ENCODE results near the gene CYS1.
A peak's percentile ranks its signal among the peaks of the same experiment; 100 is the strongest.

CYS1 gene

DNA sequence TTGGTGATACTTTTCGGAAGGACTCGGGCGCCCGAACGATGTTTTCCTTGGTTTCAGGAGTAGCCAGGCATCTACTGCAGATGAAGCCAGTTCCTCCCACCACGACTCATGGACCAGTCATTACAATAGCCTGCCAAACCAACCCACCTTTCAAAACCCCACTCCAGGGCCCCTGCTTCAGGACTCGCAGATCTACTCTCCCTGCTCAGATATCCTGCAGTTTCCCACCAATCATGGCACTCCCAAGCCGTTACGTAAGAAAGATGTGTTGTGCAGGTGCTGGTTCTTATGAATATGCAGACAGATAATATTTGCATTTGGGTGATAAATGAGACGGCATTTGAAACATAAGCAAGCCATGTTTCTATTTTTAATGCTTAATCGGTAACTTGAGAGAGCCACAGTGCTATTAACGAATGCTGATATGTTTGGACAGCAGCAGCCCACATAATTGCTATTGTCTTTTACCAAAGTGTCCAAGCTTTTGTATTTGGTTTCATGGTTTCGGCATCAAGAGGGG is 3.5 kb upstream of the CYS1 start:
- H3K9me3 ChIP-seq (ENCODE audit: insufficient read depth, low read length) = no peaks in the 10 kb centered on the region
- peaks cover 10% of the 10 kb centered on the region; the same call in 1 of the 2 replicates for H3F3A ChIP-seq (ENCODE audit: insufficient read depth)
- no peak for TF ChIP-seq EZH2phosphoT487 (conservative IDR thresholded peaks at IDR 0.05; ENCODE audit: low read length)
- H3K4me2 ChIP-seq (ENCODE audit: low read depth, low read length, poor library complexity, severe bottlenecking) = no peak overlapping the region
- H3K36me3 ChIP-seq (ENCODE audit: low read length) = no peaks in the 10 kb centered on the region
- no peak overlapping the region for H3K9ac ChIP-seq (ENCODE audit: low read length)
- no peaks in the 10 kb centered on the region for H3K27me3 ChIP-seq (ENCODE audit: low read length)
- H2AFZ ChIP-seq (ENCODE audit: low read depth, low read length, severe bottlenecking) = no peak overlapping the region
- H3K27ac ChIP-seq (ENCODE audit: low read depth, low read length) = no peak overlapping the region
- H3K79me2 ChIP-seq (ENCODE audit: insufficient read depth, low read length) = no peaks in the 10 kb centered on the region
- H3K9me2 ChIP-seq (replicated peaks; ENCODE audit: insufficient read depth, low read length) = no peaks in the 10 kb centered on the region
- no peaks in the 10 kb centered on the region for H4K20me1 ChIP-seq (ENCODE audit: low read depth, low read length)
- no peak overlapping the region for H3K4me3 ChIP-seq (ENCODE audit: insufficient read depth, low read length, poor library complexity, severe bottlenecking)

DNA sequence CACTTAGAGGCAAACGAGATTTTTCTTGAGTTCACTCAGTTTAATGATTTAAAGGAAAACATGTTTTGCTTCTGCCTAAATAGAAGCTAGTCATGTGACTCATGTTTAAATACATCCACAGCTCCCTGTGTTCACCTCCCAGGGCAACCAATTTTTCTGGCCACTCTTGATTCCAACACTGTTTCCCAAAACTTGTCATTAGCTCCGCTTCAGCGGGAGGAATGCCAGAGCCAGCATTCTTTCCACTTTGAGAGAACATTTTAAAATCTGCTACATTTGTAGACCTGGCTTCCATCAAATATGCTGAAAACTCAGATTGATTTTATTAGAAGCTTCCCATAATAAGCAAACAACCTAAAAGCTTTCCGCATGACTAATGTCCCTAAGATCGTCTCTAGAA is 2.8 kb upstream of the CYS1 start:
- H3K79me2 ChIP-seq (ENCODE audit: insufficient read depth, low read length) = no peaks in the 10 kb centered on the region
- no peaks in the 10 kb centered on the region for H3K9me3 ChIP-seq (ENCODE audit: insufficient read depth, low read length)
- H3K4me2 ChIP-seq (ENCODE audit: low read depth, low read length, poor library complexity, severe bottlenecking) = peak overlapping the region; percentile 2
- H3K4me3 ChIP-seq (ENCODE audit: insufficient read depth, low read length, poor library complexity, severe bottlenecking) = no peak overlapping the region
- no peak overlapping the region for H3K9ac ChIP-seq (ENCODE audit: low read length)
- H3F3A ChIP-seq (ENCODE audit: insufficient read depth) = peaks cover 12% of the 10 kb centered on the region; the same call in 1 of the 2 replicates
- H2AFZ ChIP-seq (ENCODE audit: low read depth, low read length, severe bottlenecking) = no peak overlapping the region
- no peak overlapping the region; the same call in 1 of the 2 replicates for H3K27ac ChIP-seq (ENCODE audit: low read depth, low read length)
- TF ChIP-seq, protein P1, sequence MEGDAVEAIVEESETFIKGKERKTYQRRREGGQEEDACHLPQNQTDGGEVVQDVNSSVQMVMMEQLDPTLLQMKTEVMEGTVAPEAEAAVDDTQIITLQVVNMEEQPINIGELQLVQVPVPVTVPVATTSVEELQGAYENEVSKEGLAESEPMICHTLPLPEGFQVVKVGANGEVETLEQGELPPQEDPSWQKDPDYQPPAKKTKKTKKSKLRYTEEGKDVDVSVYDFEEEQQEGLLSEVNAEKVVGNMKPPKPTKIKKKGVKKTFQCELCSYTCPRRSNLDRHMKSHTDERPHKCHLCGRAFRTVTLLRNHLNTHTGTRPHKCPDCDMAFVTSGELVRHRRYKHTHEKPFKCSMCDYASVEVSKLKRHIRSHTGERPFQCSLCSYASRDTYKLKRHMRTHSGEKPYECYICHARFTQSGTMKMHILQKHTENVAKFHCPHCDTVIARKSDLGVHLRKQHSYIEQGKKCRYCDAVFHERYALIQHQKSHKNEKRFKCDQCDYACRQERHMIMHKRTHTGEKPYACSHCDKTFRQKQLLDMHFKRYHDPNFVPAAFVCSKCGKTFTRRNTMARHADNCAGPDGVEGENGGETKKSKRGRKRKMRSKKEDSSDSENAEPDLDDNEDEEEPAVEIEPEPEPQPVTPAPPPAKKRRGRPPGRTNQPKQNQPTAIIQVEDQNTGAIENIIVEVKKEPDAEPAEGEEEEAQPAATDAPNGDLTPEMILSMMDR (IDR thresholded peaks at IDR 0.05; ENCODE audit: insufficient read depth, low read length, poor library complexity, severe bottlenecking) = no peak
- TF ChIP-seq EZH2phosphoT487 (conservative IDR thresholded peaks at IDR 0.05; ENCODE audit: low read length) = no peak
- no peaks in the 10 kb centered on the region for H4K20me1 ChIP-seq (ENCODE audit: low read depth, low read length)
- H3K27me3 ChIP-seq (ENCODE audit: low read length) = no peaks in the 10 kb centered on the region
- H3K36me3 ChIP-seq (ENCODE audit: low read length) = no peaks in the 10 kb centered on the region
- no peaks in the 10 kb centered on the region for H3K9me2 ChIP-seq (replicated peaks; ENCODE audit: insufficient read depth, low read length)

DNA sequence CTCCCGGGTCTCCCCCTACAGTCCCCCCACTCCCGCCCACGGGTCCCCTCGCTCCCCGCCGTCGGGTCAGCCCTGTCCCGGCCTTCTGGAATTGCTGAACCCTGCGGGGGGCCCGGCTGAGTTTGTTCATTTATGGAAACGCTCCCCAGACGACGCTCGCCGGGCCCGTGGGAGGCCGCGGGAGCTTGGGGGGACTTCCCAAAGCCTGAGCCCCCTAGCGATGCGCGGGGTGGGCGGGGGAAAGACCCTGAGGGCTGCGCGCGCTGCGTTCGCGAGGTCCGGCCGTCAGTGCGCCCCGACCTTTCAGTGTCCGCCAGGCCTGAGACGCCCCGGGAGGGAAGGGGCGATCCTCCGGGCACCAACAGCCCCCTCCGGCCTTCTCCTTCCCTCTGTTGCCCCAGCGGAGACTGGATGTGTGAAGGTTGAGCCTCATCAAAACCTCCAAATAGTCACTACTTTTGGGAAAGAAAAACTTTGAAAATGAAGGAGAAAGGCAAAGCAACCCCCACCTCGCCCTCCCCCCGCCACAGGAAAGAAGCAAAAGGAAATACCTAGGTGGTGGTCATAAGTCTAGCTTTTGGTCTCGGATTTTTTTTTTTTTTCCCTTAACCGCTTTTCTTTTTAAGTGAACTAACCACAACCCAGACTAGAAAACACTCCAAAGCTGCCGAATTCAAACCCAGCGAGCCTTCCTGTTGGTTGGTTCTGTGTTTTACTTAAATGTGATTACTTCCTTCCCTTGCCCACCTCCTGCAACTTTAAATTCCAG is 509 bp upstream of the CYS1 start:
- H3K27ac ChIP-seq (ENCODE audit: low read depth, low read length) = no peak overlapping the region
- H3K36me3 ChIP-seq (ENCODE audit: low read length) = no peaks in the 10 kb centered on the region
- no peaks in the 10 kb centered on the region for H3K79me2 ChIP-seq (ENCODE audit: insufficient read depth, low read length)
- no peaks in the 10 kb centered on the region for H3K9me2 ChIP-seq (replicated peaks; ENCODE audit: insufficient read depth, low read length)
- H3K27me3 ChIP-seq (ENCODE audit: low read length) = no peaks in the 10 kb centered on the region
- H3K4me3 ChIP-seq (ENCODE audit: insufficient read depth, low read length, poor library complexity, severe bottlenecking) = no peak overlapping the region
- TF ChIP-seq, protein P1 (IDR thresholded peaks at IDR 0.05; ENCODE audit: insufficient read depth, low read length, poor library complexity, severe bottlenecking) = no peak
- TF ChIP-seq EZH2phosphoT487 (conservative IDR thresholded peaks at IDR 0.05; ENCODE audit: low read length) = no peak
- H3F3A ChIP-seq (ENCODE audit: insufficient read depth) = peaks cover 12% of the 10 kb centered on the region; the same call in 1 of the 2 replicates
- H4K20me1 ChIP-seq (ENCODE audit: low read depth, low read length) = no peaks in the 10 kb centered on the region
- no peak overlapping the region for H2AFZ ChIP-seq (ENCODE audit: low read depth, low read length, severe bottlenecking)
- no peak overlapping the region for H3K9ac ChIP-seq (ENCODE audit: low read length)
- H3K9me3 ChIP-seq (ENCODE audit: insufficient read depth, low read length) = no peaks in the 10 kb centered on the region
- peak overlapping the region; percentile 45 for H3K4me2 ChIP-seq (ENCODE audit: low read depth, low read length, poor library complexity, severe bottlenecking)
